Fibroblast of lung (primary cell): ENCODE measurements around the gene SBNO2. TPM values are rescaled to one million over a fixed set of nuclear protein-coding genes. Genes with fewer than 3 reads are reported as not detected.

Experiments
- DNase-seq, 2 donors: peaks; one replicate each; pipeline versions ENCODE4 v3.0.0 to v3.0.0-alpha.2; 2010; ENCODE audit warnings: low read depth in 2 of 2
- H2AFZ ChIP-seq: 2 replicates; pipeline ENCODE4 v1.5.1; 2012; ENCODE audit warnings: low read length, control low read depth, inconsistent platforms
- H3K27ac ChIP-seq: 2 replicates; pipeline ENCODE4 v1.5.1; 2011; ENCODE audit warnings: low read length, control low read depth; ENCODE audit not compliant: insufficient read depth
- H3K27me3 ChIP-seq: 2 replicates; pipeline ENCODE4 v1.5.1; 2011; ENCODE audit warnings: mild to moderate bottlenecking, low read length; ENCODE audit not compliant: control insufficient read depth, insufficient read depth
- H3K36me3 ChIP-seq: 2 replicates; pipeline ENCODE4 v1.5.1; 2011; ENCODE audit warnings: low read length; ENCODE audit not compliant: control insufficient read depth, insufficient read depth
- H3K4me1 ChIP-seq: 2 replicates; pipeline ENCODE4 v1.5.1; 2011; ENCODE audit warnings: low read length; ENCODE audit not compliant: control insufficient read depth, insufficient read depth; ENCODE audit errors: extremely low read depth
- H3K4me2 ChIP-seq: 2 replicates; pipeline ENCODE4 v1.5.1; 2011; ENCODE audit warnings: low read length, control low read depth; ENCODE audit not compliant: insufficient read depth; ENCODE audit errors: extremely low read depth
- H3K4me3 ChIP-seq, 4 experiments: fragments of 200-600 bp in 1 of 4; sonication (generic) in 1 of 4; replicated peaks in 1 of 4; 2 replicates each; pipeline ENCODE4 v1.5.1; 2011 to 2016; ENCODE audit warnings: low read length in 4 of 4, low read depth in 3 of 4, mild to moderate bottlenecking in 3 of 4, control low read depth in 2 of 4, inconsistent platforms in 1 of 4, mixed read lengths in 1 of 4; ENCODE audit not compliant: insufficient read depth in 1 of 4; ENCODE audit errors: control extremely low read depth in 1 of 4
- H3K79me2 ChIP-seq: 2 replicates; pipeline ENCODE4 v1.5.1; 2012; ENCODE audit warnings: mild to moderate bottlenecking, low read length, inconsistent platforms; ENCODE audit not compliant: control insufficient read depth, insufficient read depth
- H3K9ac ChIP-seq: 2 replicates; pipeline ENCODE4 v1.5.1; 2011; ENCODE audit warnings: mild to moderate bottlenecking, low read length, control low read depth; ENCODE audit not compliant: insufficient read depth
- H3K9me3 ChIP-seq: 2 replicates; pipeline ENCODE4 v1.5.1; 2012; ENCODE audit warnings: low read depth, low read length; ENCODE audit not compliant: control insufficient read depth, insufficient read depth
- H4K20me1 ChIP-seq: 2 replicates; pipeline ENCODE4 v1.5.1; 2011; ENCODE audit warnings: low read length; ENCODE audit not compliant: control insufficient read depth, insufficient read depth; ENCODE audit errors: extremely low read depth
- CTCF ChIP-seq, 2 donors: IDR thresholded peaks in 1 of 2; conservative IDR thresholded peaks in 1 of 2; 1 replicate in 1 of 2; 2 replicates in 1 of 2; pipeline ENCODE4 v1.5.1; 2011 to 2012; ENCODE audit warnings: low read length in 2 of 2, control low read depth in 1 of 2, inconsistent platforms in 1 of 2, low read depth in 1 of 2, mild to moderate bottlenecking in 1 of 2
- EZH2 ChIP-seq: IDR thresholded peaks from 2 replicates; pipeline ENCODE4 v1.5.1; 2012; ENCODE audit warnings: low read length, control low read depth, mild to moderate bottlenecking; ENCODE audit errors: missing control alignments
- polyA plus RNA-seq, 2 donors: library from polyadenylated mRNA; depleted of rRNA in 1 of 2; stranded (reverse) in 1 of 2; unstranded in 1 of 2; fragments of >200 nt; gene quantifications; 2 replicates each; pipeline ENCODE4 v1.2.1, GENCODE V29; 2011 to 2012; ENCODE audit warnings: missing spikeins in 1 of 2
- total RNA-seq: library from RNA; depleted of rRNA; stranded (reverse); fragments of >200 nt; gene quantifications from 2 replicates; pipeline ENCODE4 v1.2.1, GENCODE V29; 2014

Gene SBNO2
- total and polyA plus RNA-seq, 2 donors (not counting 1 experiment from before 2014, with no cell fraction given), result 12.6 to 55.8 TPM

DNA sequence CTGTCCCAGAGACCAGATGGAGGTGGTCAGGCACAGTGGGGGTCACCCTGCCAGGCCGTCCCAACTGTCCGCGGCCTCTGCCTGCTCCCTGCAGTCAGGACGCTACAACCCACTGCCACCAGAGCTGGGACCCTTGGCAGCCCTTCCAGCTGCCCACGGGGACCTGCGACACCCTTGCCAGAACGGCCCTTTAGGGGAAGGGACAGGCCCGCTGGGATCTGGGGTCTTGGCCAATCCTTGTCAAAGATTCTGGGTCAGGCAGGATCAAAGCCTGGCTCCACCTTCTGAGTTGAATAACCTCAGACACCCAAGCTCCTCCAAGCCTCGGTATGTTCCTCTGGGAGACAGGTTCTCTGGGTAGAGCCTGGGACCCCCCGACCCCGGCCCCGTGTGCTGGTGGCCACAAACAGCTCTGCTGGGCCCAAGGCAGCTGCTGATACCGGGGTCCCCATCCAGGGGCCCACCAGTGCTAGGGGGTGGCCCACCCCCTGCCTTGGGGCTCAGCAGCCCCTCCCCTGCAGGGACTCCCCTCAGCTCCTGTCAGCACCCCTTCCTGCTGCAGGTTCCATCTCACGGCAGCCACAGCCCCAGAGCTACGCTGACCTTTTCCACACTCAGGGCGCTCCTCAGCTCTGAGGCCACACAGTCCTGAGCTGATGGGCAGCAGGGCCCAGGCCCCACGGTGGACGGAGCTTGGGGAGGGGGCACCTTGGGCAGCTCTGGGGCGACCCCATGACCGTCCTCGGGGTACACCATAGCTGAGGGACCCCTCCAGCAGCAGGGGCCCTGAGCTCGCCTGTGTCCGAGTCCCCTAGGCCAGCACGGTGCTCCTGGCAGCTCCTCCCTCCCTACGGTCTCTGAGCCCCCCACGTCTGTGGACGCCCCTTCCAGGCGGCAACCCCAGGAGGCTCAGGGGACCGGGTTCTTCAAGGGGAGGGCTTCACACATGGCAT lies 18.4 kb downstream of the SBNO2 start:
- no peak overlapping the region for H2AFZ ChIP-seq
- H3K9me3 ChIP-seq, result no peaks in the 10 kb centered on the region
- TF ChIP-seq CTCF (conservative IDR thresholded peaks at IDR 0.05 in 1 of 2, IDR thresholded peaks at IDR 0.05 in 1 of 2; ENCODE audit: low read depth in 1 of 2, low read length in 2 of 2) (no peak), EZH2 (no peak)
- H3K4me3 ChIP-seq, result peak overlapping the region in 2 of 4 experiments; percentile 7 to 56
- H3K27me3 ChIP-seq, result no peaks in the 10 kb centered on the region
- H3K4me1 ChIP-seq, result peaks cover 23% of the 10 kb centered on the region
- peaks cover 26% of the 10 kb centered on the region for H3K36me3 ChIP-seq
- peaks cover 67% of the 10 kb centered on the region for H3K79me2 ChIP-seq
- H3K9ac ChIP-seq, result peak overlapping the region; percentile 90
- no peaks in the 10 kb centered on the region for H4K20me1 ChIP-seq
- peak overlapping the region; percentile 99 for H3K27ac ChIP-seq
- peak overlapping the region; percentile 70 for H3K4me2 ChIP-seq
- DNase-seq, result no peak

- peak overlapping the region in 3 of 4 experiments; percentile 26 to 56 (median 28) for H3K4me3 ChIP-seq
- H3K4me1 ChIP-seq, result peaks cover 23% of the 10 kb centered on the region
- TF ChIP-seq CTCF (conservative IDR thresholded peaks at IDR 0.05 in 1 of 2, IDR thresholded peaks at IDR 0.05 in 1 of 2; ENCODE audit: low read depth in 1 of 2, low read length in 2 of 2) (no peak), EZH2 (no peak)
- H3K27ac ChIP-seq, result peak overlapping the region; percentile 99
- peak; percentile 86 to 90 for DNase-seq
- H3K9me3 ChIP-seq, result no peaks in the 10 kb centered on the region
- H3K4me2 ChIP-seq, result peak overlapping the region; percentile 70
- H2AFZ ChIP-seq, result no peak overlapping the region
- H3K27me3 ChIP-seq, result no peaks in the 10 kb centered on the region
- H3K79me2 ChIP-seq, result peaks cover 60% of the 10 kb centered on the region
- H3K36me3 ChIP-seq, result peaks cover 29% of the 10 kb centered on the region
- H4K20me1 ChIP-seq, result no peaks in the 10 kb centered on the region
- H3K9ac ChIP-seq, result peak overlapping the region; percentile 90
Observed at GRCh38 chr19:1154731-1155351, 19.2 kb downstream of the SBNO2 start.
